PC-9 (cell line): ENCODE measurements around the gene TOX3.

Experiments used
- CTCF ChIP-seq: fragments of 200-600 bp; sonication (generic); conservative IDR thresholded peaks from 2 replicates; pipeline ENCODE4 v1.6.1; 2017; ENCODE audit warnings: mixed run types, antibody characterized with exemption, mild to moderate bottlenecking, moderate library complexity
- EZH2 ChIP-seq: fragments of 200-600 bp; sonication (generic); IDR thresholded peaks from 2 replicates; pipeline ENCODE4 v1.8.0; 2017; ENCODE audit warnings: antibody characterized with exemption, low read depth

- TF ChIP-seq EZH2 = no peak
- TF ChIP-seq CTCF = no peak
Measured at GRCh38 chr16:52538511-52538910, 8.4 kb downstream of the TOX3 start.
